Naive thymus-derived CD4-positive, alpha-beta T cell (primary cell): ENCODE data around the gene PRR5L. TPM values are rescaled to one million over a fixed set of nuclear protein-coding genes. Genes with fewer than 3 reads are reported as not detected.
"Not testable (repeated sequence)": the region's sequence is repeated elsewhere in the genome, so short reads cannot be mapped to it uniquely, and the experiment has no call there.

Experiments used
- ATAC-seq: fragments of 150-1000 bp; cut with Tn5 transposase; 2 replicates; pipeline ENCODE4 v1.10.0; 2021; ENCODE audit warnings: mild to moderate bottlenecking, moderate library complexity
- CTCF ChIA-PET: fragments of 350-600 bp; sonication (Branson Sonifier 250); formaldehyde crosslinking; loops from one replicate; lab custom pipeline; 2021; ENCODE audit warnings: antibody characterized with exemption; lab: Charles Lee
- POLR2A ChIA-PET: fragments of 350-600 bp; sonication (Branson Sonifier 250); formaldehyde crosslinking; loops from one replicate; lab custom pipeline; 2021; ENCODE audit warnings: antibody characterized with exemption, inconsistent platforms; lab: Charles Lee
- DNase-seq, 9 donors: peaks; one replicate each; pipeline versions ENCODE4 v3.0.0 to v3.0.0-alpha.2; 2020 to 2022; ENCODE audit warnings: mixed read lengths in 1 of 9
- H3K27ac ChIP-seq: one replicate; pipeline ENCODE4 v1.7.0; 2013; ENCODE audit warnings: mild to moderate bottlenecking, low read depth, low read length, moderate library complexity
- H3K27me3 ChIP-seq, 2 donors: one replicate each; pipeline ENCODE4 v1.7.0; 2013; ENCODE audit warnings: low read length in 2 of 2, mild to moderate bottlenecking in 2 of 2, moderate library complexity in 2 of 2; ENCODE audit not compliant: control insufficient read depth in 2 of 2, insufficient read depth in 2 of 2
- H3K36me3 ChIP-seq, 3 experiments: 1 replicate in 2 of 3; 2 replicates in 1 of 3; pipeline ENCODE4 v1.7.0; 2013; ENCODE audit warnings: low read length in 3 of 3, mild to moderate bottlenecking in 3 of 3, moderate library complexity in 1 of 3; ENCODE audit not compliant: insufficient read depth in 3 of 3, control insufficient read depth in 2 of 3
- H3K4me1 ChIP-seq, 2 donors: one replicate each; pipeline ENCODE4 v1.7.0; 2013; ENCODE audit warnings: low read length in 2 of 2, mild to moderate bottlenecking in 2 of 2, moderate library complexity in 1 of 2; ENCODE audit not compliant: control insufficient read depth in 2 of 2, insufficient read depth in 2 of 2
- H3K4me3 ChIP-seq: 2 replicates; pipeline ENCODE4 v1.7.0; 2013; ENCODE audit warnings: mild to moderate bottlenecking, low read length
- H3K9me3 ChIP-seq, 3 experiments: 1 replicate in 2 of 3; 2 replicates in 1 of 3; pipeline ENCODE4 v1.7.0; 2013; ENCODE audit warnings: low read length in 3 of 3; ENCODE audit not compliant: control insufficient read depth in 2 of 3
- H3K27ac Mint-ChIP-seq, 9 donors: one replicate each; pipeline ENCODE4 v1.8.0; 2020 to 2022; ENCODE audit warnings: mixed read lengths in 9 of 9, mild to moderate bottlenecking in 8 of 9, moderate library complexity in 5 of 9, inconsistent platforms in 2 of 9
- H3K27me3 Mint-ChIP-seq, 5 donors: one replicate each; pipeline ENCODE4 v1.8.0; 2021 to 2022; ENCODE audit warnings: mixed read lengths in 5 of 5, mild to moderate bottlenecking in 1 of 5
- H3K36me3 Mint-ChIP-seq, 5 donors: one replicate each; pipeline ENCODE4 v1.8.0; 2020 to 2022; ENCODE audit warnings: mixed read lengths in 5 of 5, mild to moderate bottlenecking in 3 of 5, inconsistent platforms in 1 of 5
- H3K4me1 Mint-ChIP-seq, 7 donors: one replicate each; pipeline ENCODE4 v1.8.0; 2020 to 2022; ENCODE audit warnings: mixed read lengths in 7 of 7, mild to moderate bottlenecking in 3 of 7, inconsistent platforms in 1 of 7
- H3K4me3 Mint-ChIP-seq, 10 donors: one replicate each; pipeline ENCODE4 v1.8.0; 2020 to 2022; ENCODE audit warnings: mild to moderate bottlenecking in 10 of 10, mixed read lengths in 10 of 10, moderate library complexity in 6 of 10, inconsistent platforms in 2 of 10
- H3K9me3 Mint-ChIP-seq, 11 donors: one replicate each; pipeline ENCODE4 v1.8.0; 2020 to 2022; ENCODE audit warnings: mixed read lengths in 11 of 11, mild to moderate bottlenecking in 4 of 11, inconsistent platforms in 1 of 11, moderate library complexity in 1 of 11
- intact Hi-C, 2 donors: fragments of 100-400 bp; cut with micrococcal nuclease; formaldehyde crosslinking; loops; one replicate each; pipeline ENCODE4 v1.15.1; 2023
- polyA plus RNA-seq, 2 donors: library from polyadenylated mRNA; unstranded; fragments of 300-500 nt; fragmentation: Illumina TruSeq; gene quantifications; one replicate each; pipeline ENCODE4 v1.2.3, GENCODE V29; 2021
- total RNA-seq, 6 experiments: library from RNA in 5 of 6; stranded (reverse) in 5 of 6; gene quantifications; 1 replicate in 5 of 6; 2 replicates in 1 of 6; pipeline ENCODE4 v1.2.3 and lab custom pipeline; 2021 to 2026

Gene PRR5L
- total and polyA plus RNA-seq, 7 experiments from 2014 or later: 0.10 to 47.6 (median 2.6) TPM

DNA sequence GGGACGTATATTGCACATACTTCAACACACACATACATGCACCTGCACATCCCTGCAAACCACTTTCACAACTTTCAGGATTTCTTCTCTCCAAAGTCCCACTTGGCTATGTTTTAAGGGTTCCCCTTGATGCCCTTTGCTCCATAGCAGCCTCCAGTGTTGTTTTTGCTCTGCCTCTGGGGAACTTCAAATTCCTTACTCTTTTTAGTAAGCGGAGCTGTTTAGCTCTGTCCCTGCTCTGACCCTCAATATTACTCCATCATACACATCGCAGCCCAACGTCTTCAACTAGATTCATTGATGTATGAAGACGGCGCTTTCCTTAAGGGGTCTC lies 18.3 kb downstream of the PRR5L start:
- Mint-ChIP-seq H3K36me3 (no peaks in the 10 kb centered on the region), H3K9me3 (peaks cover 0 to 5% (median 0%) of the 10 kb centered on the region in 11 donors), H3K27me3 (peaks cover 19 to 42% (median 41%) of the 10 kb centered on the region in 5 donors), H3K4me3 (no peak overlapping the region), H3K27ac (no peak overlapping the region), H3K4me1 (no peaks in the 10 kb centered on the region)
- Histone ChIP-seq H3K27ac (no peak overlapping the region), H3K36me3 (no peaks in the 10 kb centered on the region), H3K9me3 (no peaks in the 10 kb centered on the region), H3K27me3 (no peaks in the 10 kb centered on the region), H3K4me1 (no peaks in the 10 kb centered on the region), H3K4me3 (no peak overlapping the region)
- ATAC-seq: no peak
- intact Hi-C loops: no loop called here
- CTCF ChIA-PET: no interaction called here
- no peak for DNase-seq
- POLR2A ChIA-PET: no interaction called here

DNA sequence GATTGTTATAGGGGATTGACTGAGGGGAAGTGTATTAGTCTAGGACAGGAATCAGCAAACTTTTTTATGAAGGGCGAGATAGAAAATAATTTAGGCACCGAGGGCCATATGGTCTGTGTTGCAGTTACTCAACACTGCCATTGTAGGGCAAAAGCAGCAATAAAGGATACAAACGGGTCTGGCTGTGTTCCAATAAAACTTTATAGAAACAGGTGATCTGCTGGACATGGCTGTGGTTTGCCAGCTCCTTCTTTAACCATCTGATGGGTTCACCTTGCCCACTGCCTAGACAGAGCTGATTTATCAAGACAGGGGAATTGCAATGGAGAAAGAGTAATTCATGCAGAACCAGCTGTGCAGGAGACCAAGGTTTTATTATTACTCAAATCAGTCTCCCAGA lies 20.0 kb downstream of the PRR5L start:
- CTCF ChIA-PET: no interaction called here
- Mint-ChIP-seq H3K9me3 (no peaks in the 10 kb centered on the region), H3K4me1 (no peaks in the 10 kb centered on the region), H3K4me3 (no peak overlapping the region), H3K27ac (no peak overlapping the region), H3K27me3 (peaks cover 11 to 40% (median 36%) of the 10 kb centered on the region in 5 donors), H3K36me3 (no peaks in the 10 kb centered on the region)
- H3K9me3 ChIP-seq: no peaks in the 10 kb centered on the region
- H3K4me3 ChIP-seq: no peak overlapping the region
- H3K27me3 ChIP-seq: no peaks in the 10 kb centered on the region
- POLR2A ChIA-PET: no interaction called here
- H3K4me1 ChIP-seq: no peaks in the 10 kb centered on the region
- ATAC-seq (no peak), DNase-seq (no peak)
- H3K36me3 ChIP-seq: no peaks in the 10 kb centered on the region
- intact Hi-C loops: no loop called here
- no peak overlapping the region for H3K27ac ChIP-seq

DNA sequence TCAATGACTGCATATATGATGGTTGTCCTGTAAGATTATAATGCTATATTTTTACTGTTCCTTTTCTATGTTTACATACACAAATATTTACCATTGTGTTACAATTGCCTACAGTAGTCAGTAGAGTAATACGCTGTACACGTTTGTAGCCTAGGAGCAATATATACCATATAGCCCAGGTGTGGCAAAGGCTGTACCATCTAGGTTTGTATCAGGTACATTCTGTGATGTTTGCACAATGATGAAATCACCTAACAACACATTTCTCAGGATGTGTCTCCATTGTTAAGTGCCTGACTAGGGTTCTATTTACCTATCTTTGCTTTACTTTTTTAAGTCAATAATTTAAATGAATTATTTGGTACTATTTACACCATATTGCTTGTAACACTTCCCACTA lies 21.9 kb downstream of the PRR5L start:
- Histone ChIP-seq H3K9me3 (no peaks in the 10 kb centered on the region), H3K36me3 (no peaks in the 10 kb centered on the region), H3K4me3 (no peak overlapping the region), H3K27me3 (no peaks in the 10 kb centered on the region), H3K27ac (no peak overlapping the region), H3K4me1 (no peaks in the 10 kb centered on the region)
- H3K27me3 Mint-ChIP-seq: peaks cover 11 to 38% (median 36%) of the 10 kb centered on the region in 5 donors
- no peaks in the 10 kb centered on the region for H3K9me3 Mint-ChIP-seq
- no peak overlapping the region for H3K27ac Mint-ChIP-seq
- H3K4me1 Mint-ChIP-seq: no peaks in the 10 kb centered on the region
- intact Hi-C loops: no loop called here
- no peaks in the 10 kb centered on the region for H3K36me3 Mint-ChIP-seq
- CTCF ChIA-PET: no interaction called here
- no peak overlapping the region for H3K4me3 Mint-ChIP-seq
- no peak for ATAC-seq
- DNase-seq: no peak
- POLR2A ChIA-PET: no interaction called here

DNA sequence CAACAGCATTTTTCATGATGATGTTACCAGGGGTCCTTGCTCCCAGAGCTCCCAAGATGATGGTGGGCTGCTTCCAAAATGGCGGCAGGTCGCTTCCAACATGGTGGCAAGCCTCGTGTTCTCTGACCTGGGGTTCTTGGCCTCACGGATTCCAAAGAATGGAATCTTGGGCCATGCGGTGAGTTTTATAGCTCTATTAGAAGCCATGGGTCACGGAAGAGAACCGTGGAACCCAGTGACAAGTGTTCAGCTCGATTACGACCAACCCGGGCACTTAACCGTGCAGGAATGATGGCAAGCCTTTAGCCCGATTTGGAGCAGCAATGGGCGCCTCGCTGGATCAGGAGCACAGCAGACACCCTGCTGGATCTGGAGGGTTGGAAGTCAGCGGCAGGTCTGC lies 28.9 kb downstream of the PRR5L start:
- H3K9me3 ChIP-seq, H3K4me1 Mint-ChIP-seq, H3K9me3 Mint-ChIP-seq, H3K4me1 ChIP-seq, H3K36me3 ChIP-seq, H3K4me3 ChIP-seq, H3K36me3 Mint-ChIP-seq, ATAC-seq, DNase-seq, POLR2A ChIA-PET, H3K27me3 ChIP-seq, CTCF ChIA-PET, H3K27ac ChIP-seq, intact Hi-C loops, H3K4me3 Mint-ChIP-seq, H3K27ac Mint-ChIP-seq: not testable (repeated sequence)
- H3K27me3 Mint-ChIP-seq: peaks cover 6 to 20% (median 11%) of the 10 kb centered on the region in 5 donors

- H3K4me1 Mint-ChIP-seq, H3K36me3 Mint-ChIP-seq, H3K4me3 Mint-ChIP-seq, POLR2A ChIA-PET, H3K4me3 ChIP-seq, H3K36me3 ChIP-seq, H3K27ac Mint-ChIP-seq, H3K9me3 ChIP-seq, intact Hi-C loops, H3K27me3 ChIP-seq, DNase-seq, H3K4me1 ChIP-seq, ATAC-seq, CTCF ChIA-PET, H3K27ac ChIP-seq, H3K9me3 Mint-ChIP-seq: not testable (repeated sequence)
- peaks cover 6 to 20% (median 11%) of the 10 kb centered on the region in 5 donors for H3K27me3 Mint-ChIP-seq
Observed at GRCh38 chr11:36325403-36325802, 29.3 kb downstream of the PRR5L start.

DNA sequence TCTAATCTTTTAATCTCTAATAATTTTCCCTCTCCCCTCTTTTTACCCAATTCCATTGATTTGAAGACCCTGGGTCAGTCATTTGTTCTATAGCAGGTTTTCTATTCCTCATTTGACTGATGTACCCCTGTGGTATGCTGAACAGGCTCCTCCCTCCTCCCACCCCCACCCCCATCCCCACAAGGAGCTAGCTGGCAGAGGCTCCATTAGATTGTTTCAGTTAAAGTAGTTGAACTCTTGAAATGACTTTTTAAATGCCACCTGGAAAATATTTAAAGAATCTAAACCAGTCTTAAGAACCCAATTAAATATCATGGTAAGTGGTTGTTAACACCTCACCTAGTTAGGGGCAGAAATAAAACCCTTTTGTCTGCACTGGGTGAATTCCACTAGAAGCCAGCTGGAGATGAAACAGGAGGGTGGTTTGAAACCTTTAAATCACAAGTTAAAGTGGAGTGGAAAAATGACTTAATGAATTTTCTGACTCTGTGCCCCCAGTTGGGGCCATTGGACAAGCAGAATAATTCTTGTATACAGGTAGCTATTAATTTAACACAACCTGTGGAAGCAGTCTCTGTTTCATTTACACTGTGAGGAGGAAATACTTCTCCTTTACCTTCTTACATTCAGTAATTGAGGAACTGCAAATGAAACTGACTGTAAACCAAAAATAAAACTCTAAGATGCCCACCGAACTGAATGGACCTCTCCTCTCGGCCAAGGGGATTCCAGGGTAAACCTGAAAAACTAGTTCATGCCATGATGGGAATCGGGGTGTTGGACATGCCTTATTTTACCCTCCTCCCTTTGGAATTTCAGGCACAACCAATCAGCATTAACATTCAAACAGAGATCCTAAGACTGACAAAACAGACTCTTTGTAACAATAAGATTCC lies 30.7 kb downstream of the PRR5L start:
- no peak overlapping the region for H3K4me3 Mint-ChIP-seq
- H3K27me3 Mint-ChIP-seq: peaks cover 5 to 20% (median 9%) of the 10 kb centered on the region in 5 donors
- H3K27ac Mint-ChIP-seq: no peak overlapping the region
- Histone ChIP-seq H3K27me3 (no peaks in the 10 kb centered on the region), H3K36me3 (no peaks in the 10 kb centered on the region), H3K4me1 (no peaks in the 10 kb centered on the region), H3K9me3 (no peaks in the 10 kb centered on the region), H3K4me3 (no peak overlapping the region), H3K27ac (no peak overlapping the region)
- H3K9me3 Mint-ChIP-seq: peaks cover 0 to 2% (median 0%) of the 10 kb centered on the region in 11 donors
- H3K4me1 Mint-ChIP-seq: no peaks in the 10 kb centered on the region
- ChIA-PET POLR2A (no interaction called here), CTCF (no interaction called here)
- no peak for DNase-seq
- H3K36me3 Mint-ChIP-seq: peaks cover 0 to 1% (median 0%) of the 10 kb centered on the region in 5 donors
- ATAC-seq: no peak
- intact Hi-C loops: no loop called here
